Stimulated activated effector memory CD8-positive, alpha-beta T cell treated with anti-CD3 and anti-CD28 coated beads, Interleukin-12 subunit alpha, Interleukin-12 subunit beta, amount 100 ng/mL, for 72 hours (primary cell): ENCODE measurements around the gene ATP8B3.

Experiments used
- ATAC-seq: fragments of 150-1000 bp; cut with Tn5 transposase; 2 replicates; pipeline ENCODE4 v1.10.0; 2021
- DNase-seq, 2 donors: peaks; one replicate each; pipeline ENCODE4 v3.0.0; 2021 to 2022; ENCODE audit warnings: low spot score in 2 of 2
- H3K27ac Mint-ChIP-seq: one replicate; pipeline ENCODE4 v1.8.0; 2022; ENCODE audit warnings: mild to moderate bottlenecking, mixed read lengths
- H3K36me3 Mint-ChIP-seq: one replicate; pipeline ENCODE4 v1.8.0; 2022; ENCODE audit warnings: mild to moderate bottlenecking, mixed read lengths
- H3K4me1 Mint-ChIP-seq: one replicate; pipeline ENCODE4 v1.8.0; 2022; ENCODE audit warnings: mixed read lengths
- H3K4me3 Mint-ChIP-seq: one replicate; pipeline ENCODE4 v1.8.0; 2022; ENCODE audit warnings: mild to moderate bottlenecking, mixed read lengths
- H3K9me3 Mint-ChIP-seq: one replicate; pipeline ENCODE4 v1.8.0; 2022; ENCODE audit warnings: mixed read lengths

ATP8B3 gene

GRCh38 chr19:1829958-1830357, 17.9 kb upstream of the ATP8B3 start:
- no peaks in the 10 kb centered on the region for H3K9me3 Mint-ChIP-seq
- DNase-seq = no peak
- peaks cover 67% of the 10 kb centered on the region for H3K36me3 Mint-ChIP-seq
- ATAC-seq = no peak
- no peak overlapping the region for H3K4me3 Mint-ChIP-seq
- no peak overlapping the region for H3K27ac Mint-ChIP-seq
- H3K4me1 Mint-ChIP-seq = peaks cover 13% of the 10 kb centered on the region

- Mint-ChIP-seq H3K27ac (no peak overlapping the region), H3K36me3 (peaks cover 69% of the 10 kb centered on the region), H3K4me1 (peaks cover 7% of the 10 kb centered on the region), H3K4me3 (no peak overlapping the region), H3K9me3 (no peaks in the 10 kb centered on the region)
- ATAC-seq (peak; percentile 11), DNase-seq (no peak)
These were observed 16.5 kb upstream of the ATP8B3 start for GRCh38 chr19:1828279-1829238.

DNA sequence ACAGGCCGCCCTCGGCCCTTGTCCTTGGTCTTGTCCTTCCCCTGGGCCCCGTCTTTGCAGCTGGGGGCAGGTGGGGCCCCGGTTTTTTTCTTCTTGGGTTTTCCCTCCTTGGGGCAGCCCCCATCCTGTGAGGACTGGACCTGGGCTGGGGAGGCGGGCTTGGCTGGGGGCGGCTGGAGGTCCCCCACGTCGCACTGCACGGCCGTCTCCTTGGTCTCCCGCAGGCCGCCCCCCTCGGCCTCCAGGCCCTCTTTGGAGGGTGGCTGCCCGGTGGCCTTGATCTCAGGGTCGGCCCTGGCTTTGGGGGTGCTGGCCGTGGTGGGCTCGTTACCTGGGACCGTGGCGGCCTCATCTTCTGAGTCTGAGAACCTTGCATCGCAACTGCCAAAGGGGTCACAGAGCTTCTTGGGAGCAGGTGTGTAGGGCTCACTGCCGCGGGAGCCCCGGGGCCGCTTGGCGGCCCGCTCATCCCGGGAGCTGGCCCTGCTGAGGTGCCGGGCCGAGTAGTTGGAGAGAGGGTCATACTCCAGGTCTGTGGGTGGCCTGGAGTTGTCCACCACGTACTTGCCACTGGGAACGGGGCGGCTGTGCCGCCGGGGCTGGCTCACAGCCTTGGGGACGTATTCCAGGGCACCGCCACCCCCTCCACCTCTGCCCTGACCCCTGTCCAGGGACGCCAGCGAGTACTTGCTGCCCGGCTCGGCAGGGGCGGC, 15.6 kb upstream of the ATP8B3 start:
- no peaks in the 10 kb centered on the region for H3K9me3 Mint-ChIP-seq
- H3K36me3 Mint-ChIP-seq = peaks cover 68% of the 10 kb centered on the region
- ATAC-seq (peak; percentile 4), DNase-seq (no peak)
- H3K27ac Mint-ChIP-seq = no peak overlapping the region
- peaks cover 7% of the 10 kb centered on the region for H3K4me1 Mint-ChIP-seq
- H3K4me3 Mint-ChIP-seq = no peak overlapping the region

DNA sequence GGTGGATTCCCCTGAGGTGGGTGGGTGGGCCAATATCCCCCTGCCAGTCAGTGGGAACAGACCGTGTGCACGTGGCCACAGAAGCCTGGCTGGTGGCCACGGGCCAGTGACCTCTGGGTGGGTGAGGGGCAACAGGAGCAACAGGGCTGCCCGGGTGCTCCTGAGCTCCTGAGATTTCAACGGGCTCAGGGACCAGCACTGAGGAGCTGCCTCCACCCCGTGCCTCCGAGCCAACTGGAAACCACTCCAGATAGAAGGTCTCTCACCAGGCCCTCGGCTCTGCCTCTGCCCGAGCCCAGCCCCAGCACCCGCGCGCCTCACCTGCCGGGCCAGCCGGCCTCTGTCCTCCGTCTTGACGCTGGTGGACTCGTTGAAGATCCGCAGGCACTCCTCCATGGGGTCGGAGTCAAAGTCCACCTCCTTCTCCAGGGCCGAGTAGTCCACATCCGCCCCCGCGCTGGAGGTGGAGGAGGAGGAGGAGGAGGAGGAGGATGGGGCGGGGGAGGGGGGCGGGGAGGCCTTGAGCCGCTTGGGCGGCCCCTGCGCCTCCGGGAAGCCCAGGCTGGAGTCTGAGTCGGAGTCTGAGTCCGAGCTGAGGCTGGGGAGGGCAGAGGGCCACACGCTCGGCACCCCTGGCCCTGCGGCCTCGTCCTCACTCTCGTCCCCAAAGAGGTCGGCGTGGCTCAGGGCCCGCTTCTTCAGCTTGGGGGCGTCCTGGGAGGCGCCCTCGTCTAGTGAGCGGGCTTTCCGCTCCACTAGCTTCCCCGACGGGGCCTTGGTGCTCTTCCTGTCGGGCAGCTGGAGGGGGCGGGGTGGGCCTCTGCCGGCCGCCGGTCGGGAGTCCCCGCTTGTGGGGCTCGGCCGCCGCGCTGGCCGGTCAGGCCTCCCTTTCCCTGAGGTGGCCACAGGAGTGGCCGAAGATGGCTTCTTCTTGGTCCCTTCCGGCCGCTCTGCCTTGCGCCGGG, 14.8 kb upstream of the ATP8B3 start:
- no peaks in the 10 kb centered on the region for H3K9me3 Mint-ChIP-seq
- ATAC-seq (no peak), DNase-seq (no peak)
- H3K27ac Mint-ChIP-seq = no peak overlapping the region
- peaks cover 70% of the 10 kb centered on the region for H3K36me3 Mint-ChIP-seq
- no peak overlapping the region for H3K4me3 Mint-ChIP-seq
- H3K4me1 Mint-ChIP-seq = peaks cover 7% of the 10 kb centered on the region

DNA sequence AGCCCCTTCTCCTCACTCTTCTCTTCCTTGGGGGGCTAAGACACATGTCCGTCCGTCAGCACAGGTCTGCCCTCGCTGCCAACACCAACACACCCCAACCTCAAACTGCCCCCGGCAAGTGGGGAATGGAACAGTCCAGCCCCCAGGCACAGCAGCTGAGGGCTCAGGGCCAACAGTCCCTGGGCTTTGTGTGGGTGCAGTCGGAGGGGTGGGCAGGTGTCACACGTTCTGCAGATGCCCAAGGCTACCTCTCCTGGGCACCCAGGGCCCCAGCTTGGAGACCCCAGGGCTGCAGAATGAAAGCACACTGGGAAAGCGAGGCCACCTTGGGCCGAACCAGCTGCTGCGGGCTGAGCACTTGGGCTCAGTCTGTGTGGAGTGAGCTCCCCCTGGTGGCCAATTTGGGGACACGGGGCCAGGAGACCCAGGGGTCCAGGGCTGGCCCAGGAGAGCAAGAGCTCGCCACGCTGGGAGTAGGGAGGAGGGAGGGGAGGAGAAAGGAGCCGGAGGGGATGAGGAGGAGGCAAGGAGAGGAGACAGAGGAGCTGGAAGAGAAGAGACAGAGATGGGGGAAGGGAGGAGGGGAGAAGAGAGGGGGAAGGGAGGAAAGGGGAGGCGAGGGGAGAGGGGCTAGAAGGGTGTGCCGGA, 14.0 kb upstream of the ATP8B3 start:
- H3K9me3 Mint-ChIP-seq = no peaks in the 10 kb centered on the region
- H3K27ac Mint-ChIP-seq = no peak overlapping the region
- peaks cover 7% of the 10 kb centered on the region for H3K4me1 Mint-ChIP-seq
- H3K36me3 Mint-ChIP-seq = peaks cover 70% of the 10 kb centered on the region
- peak; percentile 73 to 87 for DNase-seq
- H3K4me3 Mint-ChIP-seq = no peak overlapping the region
- ATAC-seq = peak; percentile 86

GRCh38 chr19:1824252-1824622, 12.2 kb upstream of the ATP8B3 start:
- Mint-ChIP-seq H3K9me3 (no peaks in the 10 kb centered on the region), H3K27ac (no peak overlapping the region), H3K4me1 (peaks cover 7% of the 10 kb centered on the region)

GRCh38 chr19:1823539-1824251, 11.6 kb upstream of the ATP8B3 start:
- peaks cover 7% of the 10 kb centered on the region for H3K4me1 Mint-ChIP-seq
- no peaks in the 10 kb centered on the region for H3K9me3 Mint-ChIP-seq
- peaks cover 70% of the 10 kb centered on the region for H3K36me3 Mint-ChIP-seq
- ATAC-seq = no peak
- no peak for DNase-seq
- H3K27ac Mint-ChIP-seq = peak overlapping the region; percentile 63
- H3K4me3 Mint-ChIP-seq = no peak overlapping the region

More at GRCh38 chr19:1824252-1824622, 12.2 kb upstream of the ATP8B3 start:
- ATAC-seq = no peak
- Mint-ChIP-seq H3K36me3 (peaks cover 68% of the 10 kb centered on the region), H3K4me3 (no peak overlapping the region)
- no peak for DNase-seq

GRCh38 chr19:1823020-1823419, 10.9 kb upstream of the ATP8B3 start:
- H3K36me3 Mint-ChIP-seq = peaks cover 75% of the 10 kb centered on the region
- peaks cover 7% of the 10 kb centered on the region for H3K4me1 Mint-ChIP-seq
- H3K27ac Mint-ChIP-seq = peak overlapping the region; percentile 63
- ATAC-seq (no peak), DNase-seq (no peak)
- H3K9me3 Mint-ChIP-seq = no peaks in the 10 kb centered on the region
- no peak overlapping the region for H3K4me3 Mint-ChIP-seq

GRCh38 chr19:1822210-1822609, 10.1 kb upstream of the ATP8B3 start:
- H3K4me1 Mint-ChIP-seq = peaks cover 7% of the 10 kb centered on the region
- no peak for ATAC-seq
- H3K4me3 Mint-ChIP-seq = no peak overlapping the region
- H3K9me3 Mint-ChIP-seq = no peaks in the 10 kb centered on the region
- H3K36me3 Mint-ChIP-seq = peaks cover 83% of the 10 kb centered on the region
- DNase-seq = no peak
- no peak overlapping the region for H3K27ac Mint-ChIP-seq

GRCh38 chr19:1819341-1820255, 7.5 kb upstream of the ATP8B3 start:
- Mint-ChIP-seq H3K4me3 (no peak overlapping the region), H3K4me1 (no peaks in the 10 kb centered on the region), H3K27ac (no peak overlapping the region), H3K36me3 (peaks cover 81% of the 10 kb centered on the region), H3K9me3 (no peaks in the 10 kb centered on the region)
- DNase-seq = no peak
- ATAC-seq = no peak

- DNase-seq (no peak), ATAC-seq (no peak)
- Mint-ChIP-seq H3K4me3 (no peak overlapping the region), H3K9me3 (no peaks in the 10 kb centered on the region), H3K27ac (no peak overlapping the region), H3K36me3 (peaks cover 76% of the 10 kb centered on the region), H3K4me1 (no peaks in the 10 kb centered on the region)
These were observed 6.6 kb upstream of the ATP8B3 start for GRCh38 chr19:1818549-1819195.

GRCh38 chr19:1817553-1818179, 5.6 kb upstream of the ATP8B3 start:
- no peak overlapping the region for H3K27ac Mint-ChIP-seq
- peaks cover 74% of the 10 kb centered on the region for H3K36me3 Mint-ChIP-seq
- H3K4me3 Mint-ChIP-seq = no peak overlapping the region
- peaks cover 6% of the 10 kb centered on the region for H3K4me1 Mint-ChIP-seq
- no peak for DNase-seq
- ATAC-seq = no peak
- no peaks in the 10 kb centered on the region for H3K9me3 Mint-ChIP-seq
